NCI-H526 (cell line): ENCODE results near the gene EIF5B.
"Not testable (repeated sequence)": the region's sequence is repeated elsewhere in the genome, so short reads cannot be mapped to it uniquely, and the experiment has no call there.

Experiments used
- DNase-seq, 2 experiments: peaks; one replicate each; lab custom pipeline; 2025; lab: John Stamatoyannopoulos, UW

EIF5B gene

GRCh38 chr2:99337113-99338028, at the start of gene EIF5B:
TSS of gene EIF5B (plus strand) at chr2:99337389. CDS start at chr2:99337555, 166 bp downstream.
- DNase-seq, result peak; percentile 95 to 99

GRCh38 chr2:99297994-99298393, 39.2 kb upstream of the EIF5B start:
- DNase-seq, result no peak

- no peak for DNase-seq
These were observed 37.6 kb upstream of the EIF5B start for GRCh38 chr2:99299580-99299979.

- DNase-seq, result not testable (repeated sequence)
These were observed 36.1 kb upstream of the EIF5B start, which contains the start of gene LYG1 for GRCh38 chr2:99301097-99301496. TSS of gene LYG1 (minus strand) at chr2:99301197. CDS start at chr2:99295670, 5,527 bp downstream.

- DNase-seq, result no peak
These were observed 19.9 kb upstream of the EIF5B start for GRCh38 chr2:99317161-99317872.

- not testable (repeated sequence) for DNase-seq
These were observed 19.4 kb upstream of the EIF5B start for GRCh38 chr2:99317873-99318200.

- no peak for DNase-seq
These were observed 11.8 kb upstream of the EIF5B start for GRCh38 chr2:99325384-99325783.

GRCh38 chr2:99335911-99336803, 1.0 kb upstream of the EIF5B start, which contains the start of gene TXNDC9:
TSS of gene TXNDC9 (minus strand) at chr2:99336333. CDS start at chr2:99333210, 3,123 bp downstream.
- peak; percentile 99 to 100 for DNase-seq

GRCh38 chr2:99336804-99337112, 431 bp upstream of the EIF5B start:
- DNase-seq, result no peak

- DNase-seq, result peak; percentile 37 to 38
These were observed 918 bp downstream of the EIF5B start for GRCh38 chr2:99338029-99338585.

- DNase-seq, result no peak
These were observed 3.6 kb downstream of the EIF5B start for GRCh38 chr2:99340669-99341236.

GRCh38 chr2:99342536-99342935, 5.3 kb downstream of the EIF5B start:
- DNase-seq, result no peak

GRCh38 chr2:99345446-99345845, 8.3 kb downstream of the EIF5B start:
- DNase-seq, result not testable (repeated sequence)

- no peak for DNase-seq
These were observed 9.0 kb downstream of the EIF5B start for GRCh38 chr2:99346218-99346617.

GRCh38 chr2:99348173-99348572, 11.0 kb downstream of the EIF5B start:
- DNase-seq, result no peak

- no peak for DNase-seq
These were observed 13.0 kb downstream of the EIF5B start for GRCh38 chr2:99350194-99350593.

GRCh38 chr2:99354070-99354469, 16.9 kb downstream of the EIF5B start:
- DNase-seq, result no peak

GRCh38 chr2:99354825-99355224, 17.6 kb downstream of the EIF5B start:
- not testable (repeated sequence) for DNase-seq

GRCh38 chr2:99356853-99357252, 19.7 kb downstream of the EIF5B start:
- DNase-seq, result no peak

GRCh38 chr2:99365661-99366060, 28.5 kb downstream of the EIF5B start:
- DNase-seq, result no peak

- not testable (repeated sequence) for DNase-seq
These were observed 31.7 kb downstream of the EIF5B start for GRCh38 chr2:99368854-99369253.
